ENCODE data around the gene IL21R. TPM values are rescaled to one million over a fixed set of nuclear protein-coding genes. Genes with fewer than 3 reads are reported as not detected.

The IL21R gene
- total RNA-seq, 5 donors from 2014 or later (not counting 1 experiment from before 2014, with no cell fraction given) = 35.6 to 44.3 (median 38.2) TPM

DNA sequence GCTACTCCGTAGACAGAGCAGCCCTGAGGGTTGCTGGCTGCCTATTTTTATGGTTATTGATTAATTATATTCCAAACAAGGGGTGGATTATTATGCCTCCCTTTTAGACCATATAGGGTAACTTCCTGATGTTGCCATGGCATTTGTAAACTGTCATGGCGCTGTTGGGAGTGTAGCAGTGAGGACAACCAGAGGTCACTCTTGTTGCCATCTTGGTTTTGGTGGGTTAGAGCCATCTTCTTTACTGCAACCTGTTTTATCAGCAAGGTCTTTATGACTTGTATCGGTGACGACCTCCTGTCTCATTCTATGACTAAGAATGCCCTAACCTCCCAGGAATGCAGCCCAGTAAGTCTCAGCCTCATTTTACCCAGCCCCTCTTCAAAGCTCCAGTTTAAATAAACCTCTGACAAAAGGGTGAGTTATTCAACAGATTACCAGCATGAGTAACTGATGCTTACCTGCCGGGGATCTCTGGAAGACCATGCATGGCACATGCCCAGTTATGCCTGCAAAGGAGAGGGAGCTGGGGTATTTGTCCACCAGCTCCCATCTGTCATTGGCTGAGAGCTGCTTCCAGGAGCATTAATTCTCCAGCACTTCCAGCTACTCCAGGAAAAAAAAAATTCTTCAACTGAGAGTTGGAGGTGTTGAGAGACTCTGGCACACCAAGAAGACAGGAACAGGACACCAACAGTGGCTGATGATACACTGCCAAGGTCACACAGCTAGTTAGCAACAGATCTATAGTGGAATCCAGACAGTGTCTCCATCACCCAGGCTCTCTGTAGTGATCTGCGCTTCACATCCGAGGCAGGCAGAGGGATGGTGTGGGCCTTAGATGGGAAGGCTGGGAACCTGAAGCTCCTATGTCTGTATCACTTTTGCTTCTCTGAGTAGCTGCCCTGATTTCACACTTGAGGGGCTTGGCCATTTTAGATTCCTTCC, 36.6 kb upstream of the IL21R start:
- peaks cover 0 to 5% (median 3%) of the 10 kb centered on the region in 3 donors for H3K9me3 Mint-ChIP-seq
- no peak for DNase-seq
- H3K4me3 Mint-ChIP-seq = peak overlapping the region in 1 of 3 donors; percentile 9
- peaks cover 30% of the 10 kb centered on the region for H3K36me3 Mint-ChIP-seq
- ChIA-PET CTCF (interaction anchor here (0.6 to 2.0 kb wide), 9 partner anchors 14 to 196 kb away, joined by 3 to 14 read pairs (median 3); partner anchors contain the start of gene IL21R (in 1 of the 2)), POLR2A (interaction anchor here in 1 of 2 donors (0.9 kb wide), 1 partner anchor 42 kb away, joined by 4 read pairs; no protein-coding TSS in a partner anchor)
- H3K4me3 ChIP-seq (ENCODE audit: control insufficient read depth in 1 of 2, extremely low read depth in 1 of 2, low read length in 1 of 2) = no peak overlapping the region
- no peak for ATAC-seq (replicated peaks in 1 of 4)
- peak overlapping the region; percentile 39 for H3K27ac ChIP-seq (ENCODE audit: low read length)
- WGBS (ENCODE audit: insufficient coverage) = 100% methylated on average over 2 of the region's 7 CpGs
- H3K27ac Mint-ChIP-seq = peak overlapping the region; percentile 76 to 81
- H3K27me3 Mint-ChIP-seq = no peaks in the 10 kb centered on the region
- no peaks in the 10 kb centered on the region for H3K9me3 ChIP-seq
- H3K27me3 ChIP-seq (replicated peaks in 1 of 2; ENCODE audit: control insufficient read depth in 2 of 2, extremely low read depth in 1 of 2, insufficient read depth in 2 of 2, low read length in 1 of 2) = no peaks in the 10 kb centered on the region
- H3K36me3 ChIP-seq (ENCODE audit: control insufficient read depth in 2 of 2, extremely low read depth in 1 of 2, insufficient read depth in 1 of 2, low read length in 1 of 2) = peaks cover 12 to 37% of the 10 kb centered on the region in 2 donors
- H3K4me1 ChIP-seq (ENCODE audit: control insufficient read depth in 1 of 2, extremely low read depth in 1 of 2, insufficient read depth in 2 of 2, low read length in 2 of 2) = peaks cover 16 to 61% of the 10 kb centered on the region in 2 experiments
- peaks cover 64 to 75% (median 67%) of the 10 kb centered on the region in 3 donors for H3K4me1 Mint-ChIP-seq

DNA sequence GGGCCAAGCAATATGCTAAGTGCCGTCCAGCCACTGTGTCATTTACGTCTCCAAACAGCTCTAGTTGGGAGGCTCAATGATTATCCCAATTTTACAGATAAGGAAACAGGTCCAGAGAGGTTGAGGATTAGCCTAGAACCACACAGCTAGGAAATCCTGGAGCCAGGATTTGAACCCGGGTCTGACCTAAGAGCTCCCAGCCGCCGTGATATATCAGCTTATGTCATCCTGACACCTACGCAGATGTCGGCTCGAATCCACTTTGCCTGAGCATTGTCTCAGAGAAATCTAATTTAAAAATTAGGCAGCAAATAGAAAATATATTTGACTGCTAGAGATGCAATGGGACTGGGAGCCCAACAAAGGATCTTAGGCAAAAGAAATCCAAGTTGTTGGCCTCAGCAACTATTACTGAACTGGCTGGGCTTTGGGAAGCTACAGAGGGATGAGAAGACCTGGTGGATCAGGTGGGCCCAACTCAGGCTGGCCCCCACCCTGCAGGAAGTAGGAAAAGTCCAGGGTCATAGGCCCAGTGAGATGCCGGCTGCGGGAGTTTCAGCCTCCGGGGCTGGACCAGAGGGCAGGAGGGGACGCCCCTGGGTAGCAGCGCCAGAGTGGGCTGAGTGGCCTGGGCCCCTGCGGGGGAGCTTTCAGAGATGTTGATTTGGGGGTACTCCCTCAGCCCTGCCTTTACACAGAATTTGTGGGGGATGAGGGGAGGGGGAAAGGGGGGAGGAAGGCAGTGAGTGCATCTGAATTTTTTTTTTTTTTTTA, 35.1 kb upstream of the IL21R start:
- CTCF ChIA-PET = interaction anchor here (0.6 to 2.6 kb wide), 27 partner anchors 23 to 275 kb away, joined by 3 to 26 read pairs (median 4); partner anchors contain the start of genes GTF3C1 (in 1 of the 2), IL21R (in 1 of the 2), KATNIP (in 1 of the 2) and KDM8 (in 1 of the 2)
- peak overlapping the region; percentile 39 to 66 (median 51) for H3K4me3 Mint-ChIP-seq
- Histone ChIP-seq H3K27ac (ENCODE audit: low read length) (peak overlapping the region; percentile 100), H3K4me1 (ENCODE audit: control insufficient read depth in 1 of 2, extremely low read depth in 1 of 2, insufficient read depth in 2 of 2, low read length in 2 of 2) (peaks cover 19 to 65% of the 10 kb centered on the region in 2 experiments), H3K9me3 (no peaks in the 10 kb centered on the region), H3K4me3 (ENCODE audit: control insufficient read depth in 1 of 2, extremely low read depth in 1 of 2, low read length in 1 of 2) (peak overlapping the region; percentile 12 to 23), H3K36me3 (ENCODE audit: control insufficient read depth in 2 of 2, extremely low read depth in 1 of 2, insufficient read depth in 1 of 2, low read length in 1 of 2) (peaks cover 12 to 23% of the 10 kb centered on the region in 2 donors), H3K27me3 (replicated peaks in 1 of 2; ENCODE audit: control insufficient read depth in 2 of 2, extremely low read depth in 1 of 2, insufficient read depth in 2 of 2, low read length in 1 of 2) (no peaks in the 10 kb centered on the region)
- ATAC-seq (replicated peaks in 1 of 4) = peak in 3 of 4 experiments; percentile 9 to 32 (median 28)
- WGBS (ENCODE audit: insufficient coverage) = 41% methylated on average over 12 of the region's 14 CpGs
- H3K27me3 Mint-ChIP-seq = no peaks in the 10 kb centered on the region
- DNase-seq = peak in 4 of 35 experiments; percentile 21 to 39 (median 28)
- POLR2A ChIA-PET = interaction anchor here (0.5 to 1.8 kb wide), 18 partner anchors 11 to 163 kb away, joined by 3 to 25 read pairs (median 4); partner anchors contain the start of genes IL21R (in 1 of the 2) and KDM8 (in 1 of the 2)
- H3K9me3 Mint-ChIP-seq = peaks cover 0 to 8% (median 3%) of the 10 kb centered on the region in 3 donors
- H3K36me3 Mint-ChIP-seq = peaks cover 18% of the 10 kb centered on the region
- peaks cover 65 to 82% (median 69%) of the 10 kb centered on the region in 3 donors for H3K4me1 Mint-ChIP-seq
- H3K27ac Mint-ChIP-seq = peak overlapping the region; percentile 94 to 95

- H3K4me3 Mint-ChIP-seq = peak overlapping the region; percentile 51 to 66 (median 57)
- H3K4me1 Mint-ChIP-seq = peaks cover 59 to 76% (median 66%) of the 10 kb centered on the region in 3 donors
- peak overlapping the region; percentile 100 for H3K27ac ChIP-seq (ENCODE audit: low read length)
- H3K9me3 ChIP-seq = no peaks in the 10 kb centered on the region
- no peaks in the 10 kb centered on the region for H3K27me3 ChIP-seq (replicated peaks in 1 of 2; ENCODE audit: control insufficient read depth in 2 of 2, extremely low read depth in 1 of 2, insufficient read depth in 2 of 2, low read length in 1 of 2)
- peak; percentile 62 to 97 (median 93) for DNase-seq
- peaks cover 0 to 8% (median 3%) of the 10 kb centered on the region in 3 donors for H3K9me3 Mint-ChIP-seq
- peaks cover 10 to 15% of the 10 kb centered on the region in 2 donors for H3K36me3 ChIP-seq (ENCODE audit: control insufficient read depth in 2 of 2, extremely low read depth in 1 of 2, insufficient read depth in 1 of 2, low read length in 1 of 2)
- H3K4me3 ChIP-seq (ENCODE audit: control insufficient read depth in 1 of 2, extremely low read depth in 1 of 2, low read length in 1 of 2) = peak overlapping the region; percentile 0 to 23
- POLR2A ChIA-PET = interaction anchor here (0.5 to 1.8 kb wide), 19 partner anchors 10 to 198 kb away, joined by 3 to 25 read pairs (median 4); partner anchors contain the start of genes IL21R (in 1 of the 2) and KDM8 (in 1 of the 2)
- H3K36me3 Mint-ChIP-seq = peaks cover 10% of the 10 kb centered on the region
- peak overlapping the region; percentile 94 to 95 for H3K27ac Mint-ChIP-seq
- CTCF ChIA-PET = interaction anchor here (0.5 to 2.6 kb wide), 30 partner anchors 10 to 786 kb away, joined by 3 to 26 read pairs (median 4); partner anchors contain the start of genes GTF3C1 (in 1 of the 2), IL21R (in 1 of the 2), KATNIP (in 1 of the 2) and KDM8 (in 1 of the 2)
- peak; percentile 77 to 85 (median 79) for ATAC-seq (replicated peaks in 1 of 4)
- WGBS (ENCODE audit: insufficient coverage) = 0% methylated on average over 15 of the region's 27 CpGs
- H3K27me3 Mint-ChIP-seq = no peaks in the 10 kb centered on the region
- H3K4me1 ChIP-seq (ENCODE audit: control insufficient read depth in 1 of 2, extremely low read depth in 1 of 2, insufficient read depth in 2 of 2, low read length in 2 of 2) = peaks cover 27 to 70% of the 10 kb centered on the region in 2 experiments
Observed at GRCh38 chr16:27367461-27368357, 34.3 kb upstream of the IL21R start.

GRCh38 chr16:27368358-27368722, 33.6 kb upstream of the IL21R start:
- 93% methylated on average over 5 of the region's 9 CpGs for WGBS (ENCODE audit: insufficient coverage)
- Mint-ChIP-seq H3K36me3 (peaks cover 10% of the 10 kb centered on the region), H3K4me3 (peak overlapping the region; percentile 4 to 66 (median 57))

DNA sequence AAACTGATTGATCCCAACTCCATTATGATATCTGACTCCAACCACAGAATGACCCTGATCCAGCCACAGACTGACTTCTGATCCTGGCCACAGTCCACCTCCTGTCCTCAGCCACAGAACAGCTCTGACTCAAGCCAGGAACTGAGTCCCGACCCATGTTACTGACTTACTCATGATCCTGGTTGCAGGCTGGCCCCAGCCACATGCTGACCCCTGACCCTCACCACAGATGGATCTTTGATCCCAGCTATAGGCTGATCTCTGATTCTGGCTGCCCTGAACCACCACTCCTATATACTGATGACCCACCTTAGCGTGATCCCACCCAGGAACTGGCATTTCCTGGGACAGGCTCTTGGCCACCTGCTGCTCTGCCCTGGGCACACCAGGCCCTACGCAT, 32.2 kb upstream of the IL21R start:
- no peak for DNase-seq
- Mint-ChIP-seq H3K4me3 (peak overlapping the region in 1 of 3 donors; percentile 16), H3K36me3 (no peaks in the 10 kb centered on the region), H3K4me1 (peaks cover 44 to 63% (median 53%) of the 10 kb centered on the region in 3 donors), H3K27ac (peak overlapping the region; percentile 81 to 83), H3K27me3 (no peaks in the 10 kb centered on the region), H3K9me3 (peaks cover 0 to 8% (median 3%) of the 10 kb centered on the region in 3 donors)
- 81% methylated on average over 3 of the region's 3 CpGs for WGBS (ENCODE audit: insufficient coverage)
- Histone ChIP-seq H3K4me1 (ENCODE audit: control insufficient read depth in 1 of 2, extremely low read depth in 1 of 2, insufficient read depth in 2 of 2, low read length in 2 of 2) (peaks cover 43 to 79% of the 10 kb centered on the region in 2 experiments), H3K27me3 (replicated peaks in 1 of 2; ENCODE audit: control insufficient read depth in 2 of 2, extremely low read depth in 1 of 2, insufficient read depth in 2 of 2, low read length in 1 of 2) (no peaks in the 10 kb centered on the region), H3K4me3 (ENCODE audit: control insufficient read depth in 1 of 2, extremely low read depth in 1 of 2, low read length in 1 of 2) (no peak overlapping the region), H3K36me3 (ENCODE audit: control insufficient read depth in 2 of 2, extremely low read depth in 1 of 2, insufficient read depth in 1 of 2, low read length in 1 of 2) (no peaks in the 10 kb centered on the region), H3K27ac (ENCODE audit: low read length) (peak overlapping the region; percentile 100), H3K9me3 (no peaks in the 10 kb centered on the region)
- ChIA-PET CTCF (no interaction called here), POLR2A (interaction anchor here (0.6 to 1.3 kb wide), 2 partner anchors 27 to 35 kb away, joined by 3 to 5 read pairs; no protein-coding TSS in a partner anchor)
- no peak for ATAC-seq (replicated peaks in 1 of 4)

More at GRCh38 chr16:27368358-27368722, 33.6 kb upstream of the IL21R start:
- no peaks in the 10 kb centered on the region for H3K27me3 Mint-ChIP-seq
- Histone ChIP-seq H3K4me3 (ENCODE audit: control insufficient read depth in 1 of 2, extremely low read depth in 1 of 2, low read length in 1 of 2) (no peak overlapping the region), H3K4me1 (ENCODE audit: control insufficient read depth in 1 of 2, extremely low read depth in 1 of 2, insufficient read depth in 2 of 2, low read length in 2 of 2) (peaks cover 31 to 76% of the 10 kb centered on the region in 2 experiments), H3K9me3 (no peaks in the 10 kb centered on the region), H3K36me3 (ENCODE audit: control insufficient read depth in 2 of 2, extremely low read depth in 1 of 2, insufficient read depth in 1 of 2, low read length in 1 of 2) (peaks cover 4 to 9% of the 10 kb centered on the region in 2 donors), H3K27me3 (replicated peaks in 1 of 2; ENCODE audit: control insufficient read depth in 2 of 2, extremely low read depth in 1 of 2, insufficient read depth in 2 of 2, low read length in 1 of 2) (no peaks in the 10 kb centered on the region), H3K27ac (ENCODE audit: low read length) (peak overlapping the region; percentile 100)
- no peak for DNase-seq
- no peak for ATAC-seq (replicated peaks in 1 of 4)
- ChIA-PET CTCF (interaction anchor here (0.6 to 2.6 kb wide), 22 partner anchors 10 to 299 kb away, joined by 3 to 26 read pairs (median 5); partner anchors contain the start of genes GTF3C1 (in 1 of the 2), IL21R (in 1 of the 2), KATNIP (in 1 of the 2) and KDM8 (in 1 of the 2)), POLR2A (interaction anchor here (0.6 to 1.8 kb wide), 10 partner anchors 10 to 199 kb away, joined by 3 to 25 read pairs (median 5); partner anchors contain the start of gene IL21R (in 1 of the 2))
- H3K4me1 Mint-ChIP-seq = peaks cover 59 to 76% (median 66%) of the 10 kb centered on the region in 3 donors
- peaks cover 0 to 8% (median 3%) of the 10 kb centered on the region in 3 donors for H3K9me3 Mint-ChIP-seq
- peak overlapping the region; percentile 94 to 95 for H3K27ac Mint-ChIP-seq
